ENCODE measurements around the gene ERICH6.

The ERICH6 gene

DNA sequence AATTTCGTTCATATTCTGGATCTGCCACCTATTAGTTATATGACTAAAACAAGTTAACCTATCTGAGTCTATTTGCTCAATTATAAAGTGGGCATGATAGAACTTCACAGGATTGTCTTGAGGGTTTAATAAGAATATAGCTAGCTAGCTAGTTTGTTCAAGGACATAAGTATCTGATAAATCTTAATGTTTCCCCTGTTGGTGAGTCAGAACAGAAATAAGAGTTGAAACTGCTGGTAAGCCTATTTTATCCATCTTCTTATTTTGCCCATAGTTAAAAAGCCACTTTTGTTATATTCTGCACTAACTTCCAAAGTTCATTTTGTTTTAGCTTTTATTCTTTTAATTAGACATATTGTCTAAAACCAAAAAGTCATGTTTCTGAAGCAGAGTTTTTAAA is 91.2 kb downstream of the ERICH6 start:
- no peak for DNase-seq

DNA sequence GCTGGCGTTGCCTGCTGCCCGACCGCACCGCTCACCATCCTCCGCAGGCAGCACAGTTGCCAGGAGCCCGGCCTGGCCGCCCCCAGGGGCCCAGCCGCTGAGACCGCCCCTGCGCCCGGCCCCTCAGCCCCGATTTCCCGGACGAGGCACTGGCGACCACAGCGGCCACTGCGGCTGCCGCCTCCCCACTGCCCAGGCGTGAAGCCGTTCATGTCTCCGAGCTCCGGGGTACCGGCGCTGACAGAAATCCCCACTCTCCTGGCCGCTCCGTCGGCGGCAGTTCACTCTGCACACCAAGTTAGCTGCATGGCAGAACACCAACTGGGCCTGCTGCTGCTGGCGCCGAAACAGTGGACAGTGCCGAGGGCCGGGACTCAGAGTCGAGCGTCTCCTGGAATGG is 92.1 kb downstream of the ERICH6 start:
- no peak for DNase-seq

DNA sequence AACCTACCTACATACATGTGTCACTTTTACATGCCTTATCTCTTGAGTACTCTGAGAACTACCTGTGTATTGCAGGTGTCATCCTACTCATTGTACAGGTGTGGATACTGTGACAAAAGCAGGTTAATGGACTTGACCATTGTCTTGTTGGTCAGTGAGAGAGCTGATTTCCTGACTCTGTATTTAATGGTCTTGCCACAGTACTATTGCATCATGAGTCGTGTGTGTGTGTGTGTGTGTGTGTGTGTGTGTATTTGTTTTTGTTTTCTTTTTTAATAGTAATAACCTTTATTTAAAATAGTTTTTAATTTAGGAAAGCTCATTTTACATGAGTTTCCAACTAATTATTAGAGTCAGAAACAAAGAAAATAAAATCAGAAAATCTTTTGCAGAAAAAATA is 92.9 kb downstream of the ERICH6 start:
- DNase-seq = no peak

DNA sequence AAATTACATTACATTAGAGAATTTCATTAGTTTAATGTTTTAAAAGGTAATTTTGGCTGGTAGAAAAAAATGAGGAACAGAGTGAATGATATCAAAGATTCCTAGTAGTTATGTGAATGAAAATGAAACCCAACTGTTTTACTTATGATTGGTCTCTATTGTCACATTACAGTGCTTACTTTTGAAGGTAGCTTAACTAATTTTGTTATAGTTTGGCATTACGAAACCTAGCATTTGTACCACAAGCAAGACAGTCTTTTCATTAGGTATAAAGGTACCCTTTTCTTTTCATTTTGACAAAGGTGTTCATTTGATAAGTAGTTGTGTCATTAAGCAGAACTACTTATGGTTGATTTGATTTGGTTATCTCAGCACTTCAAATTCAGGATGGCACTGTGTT is 93.7 kb downstream of the ERICH6 start:
- DNase-seq = no peak
